HepG2 (cell line): ENCODE results near the gene TRIP6. TPM values are rescaled to one million over a fixed set of nuclear protein-coding genes. Genes with fewer than 3 reads are reported as not detected.

Experiments used
- ERF ChIP-seq: IDR thresholded peaks from 2 replicates; pipeline ENCODE4 v1.6.1; 2018; ENCODE audit warnings: missing biosample characterization, missing genetic modification reagents
- HDAC1 ChIP-seq: sonication (generic); formaldehyde crosslinking; IDR thresholded peaks from 2 replicates; pipeline ENCODE4 v1.5.1; 2020; ENCODE audit warnings: mild to moderate bottlenecking, missing genetic modification reagents
- HNRNPK ChIP-seq: fragments of 200-400 bp; formaldehyde crosslinking; IDR thresholded peaks from 2 replicates; pipeline ENCODE4 v1.6.1; 2018; ENCODE audit warnings: low read length, low read depth, moderate library complexity, mild to moderate bottlenecking; ENCODE audit not compliant: poor library complexity, severe bottlenecking
- MAX ChIP-seq: IDR thresholded peaks from 2 replicates; pipeline ENCODE4 v1.6.1; 2012; ENCODE audit warnings: inconsistent platforms
- MED8 ChIP-seq: sonication (generic); formaldehyde crosslinking; IDR thresholded peaks from 2 replicates; pipeline ENCODE4 v1.8.1; 2023; ENCODE audit warnings: mild to moderate bottlenecking, missing genetic modification reagents; ENCODE audit not compliant: insufficient replicate concordance
- MTERF4 ChIP-seq: sonication (generic); formaldehyde crosslinking; IDR thresholded peaks from 2 replicates; pipeline ENCODE4 v1.8.0; 2023; ENCODE audit warnings: mild to moderate bottlenecking, missing genetic modification reagents
- NFE2L1 ChIP-seq: sonication (generic); formaldehyde crosslinking; IDR thresholded peaks from 2 replicates; pipeline ENCODE4 v1.4.0; 2020; ENCODE audit warnings: missing genetic modification reagents, mild to moderate bottlenecking, borderline replicate concordance
- POGZ ChIP-seq: sonication (generic); formaldehyde crosslinking; IDR thresholded peaks from 2 replicates; pipeline ENCODE4 v1.4.0; 2020; ENCODE audit warnings: mild to moderate bottlenecking, missing genetic modification reagents
- REL ChIP-seq: sonication (generic); formaldehyde crosslinking; conservative IDR thresholded peaks from 2 replicates; pipeline ENCODE4 v1.8.0; 2022; ENCODE audit warnings: mild to moderate bottlenecking, missing genetic modification reagents, moderate library complexity
- SAP130 ChIP-seq: IDR thresholded peaks from 2 replicates; pipeline ENCODE4 v1.6.1; 2016; ENCODE audit warnings: low read depth
- SNAPC4 ChIP-seq: sonication (generic); formaldehyde crosslinking; IDR thresholded peaks from 2 replicates; pipeline ENCODE4 v1.4.0; 2020; ENCODE audit warnings: mild to moderate bottlenecking, missing genetic modification reagents
- TCF12 ChIP-seq, 2 experiments: fragments of 450-650 bp in 1 of 2; sonication (generic) in 1 of 2; formaldehyde crosslinking in 1 of 2; IDR thresholded peaks; 2 replicates each; pipeline versions ENCODE4 v1.6.1 to v1.8.0; 2017 to 2022; ENCODE audit warnings: antibody characterized with exemption in 1 of 2, mild to moderate bottlenecking in 1 of 2, missing genetic modification reagents in 1 of 2, moderate library complexity in 1 of 2
- TIGD3 ChIP-seq: sonication (generic); formaldehyde crosslinking; IDR thresholded peaks from 2 replicates; pipeline ENCODE4 v1.5.1; 2020; ENCODE audit warnings: mild to moderate bottlenecking, missing genetic modification reagents, borderline replicate concordance
- YEATS4 ChIP-seq: sonication (generic); formaldehyde crosslinking; IDR thresholded peaks from 2 replicates; pipeline ENCODE4 v1.4.0; 2020; ENCODE audit warnings: missing genetic modification reagents, borderline replicate concordance
- ZKSCAN5 ChIP-seq: sonication (generic); formaldehyde crosslinking; IDR thresholded peaks from 2 replicates; pipeline ENCODE4 v1.5.1; 2020; ENCODE audit warnings: mild to moderate bottlenecking, missing genetic modification reagents
- ZNF501 ChIP-seq: sonication (generic); formaldehyde crosslinking; IDR thresholded peaks from 2 replicates; pipeline ENCODE4 v1.5.1; 2020; ENCODE audit warnings: mild to moderate bottlenecking, moderate library complexity, missing genetic modification reagents
- ZNF563 ChIP-seq: sonication (generic); formaldehyde crosslinking; IDR thresholded peaks from 2 replicates; pipeline ENCODE4 v1.8.0; 2022; ENCODE audit warnings: mild to moderate bottlenecking, moderate library complexity, missing genetic modification reagents
- ZNF564 ChIP-seq: sonication (generic); formaldehyde crosslinking; IDR thresholded peaks from 2 replicates; pipeline ENCODE4 v1.8.1; 2023; ENCODE audit warnings: mild to moderate bottlenecking, missing genetic modification reagents
- ZNF572 ChIP-seq: sonication (generic); formaldehyde crosslinking; IDR thresholded peaks from 2 replicates; pipeline ENCODE4 v1.5.1; 2020; ENCODE audit warnings: mild to moderate bottlenecking, missing genetic modification reagents
- polyA plus RNA-seq, 8 experiments: library from polyadenylated mRNA; depleted of rRNA in 3 of 8; stranded (reverse) in 7 of 8; unstranded in 1 of 8; fragments of >200 nt; fragmentation: Illumina TruSeq in 4 of 8; extraction: Trizol in 4 of 8; gene quantifications; 2 replicates each; pipeline versions ENCODE4 v1.2.1 to v1.2.3, GENCODE V29; 2011 to 2016; ENCODE audit warnings: low read depth in 4 of 8, missing spikeins in 1 of 8, mixed read lengths in 1 of 8; ENCODE audit not compliant: insufficient read depth in 1 of 8
- total RNA-seq, 5 experiments: library from RNA; depleted of rRNA; stranded (reverse); fragments of >200 nt; fragmentation: Illumina TruSeq; extraction: Trizol; gene quantifications; 2 replicates each; pipeline ENCODE4 v1.2.3, GENCODE V29; 2016; ENCODE audit warnings: low read depth in 1 of 5

The TRIP6 gene
- total and polyA plus RNA-seq, 2 of the 13 experiments (the other 11 are each of a cell fraction or from before 2014, with no cell fraction given) = 0.34 to 0.38 TPM

- TF ChIP-seq SAP130 (peak; percentile 81), YEATS4 (peak; percentile 67), HNRNPK (peak; percentile 62), NFE2L1 (no peak), TIGD3 (CRISPR knock-in tag) (no peak), REL (CRISPR knock-in tag) (no peak), HDAC1 (CRISPR knock-in tag) (peak; percentile 67; the same call in 1 of the 2 replicates), ZNF564 (CRISPR knock-in tag) (no peak; the same call in 1 of the 2 replicates), POGZ (peak; percentile 66; the same call in 1 of the 2 replicates), MTERF4 (CRISPR knock-in tag) (0 out of 2 replicates have a peak, but pooled peaks have one; percentile 38), ZNF572 (CRISPR knock-in tag) (no peak), SNAPC4 (CRISPR knock-in tag) (0 out of 2 replicates have a peak, but pooled peaks have one; percentile 47), ERF (peak; percentile 73; the same call in 1 of the 2 replicates), ZNF501 (CRISPR knock-in tag) (peak; percentile 59; the same call in 1 of the 2 replicates), MED8 (peak; percentile 66), ZKSCAN5 (CRISPR knock-in tag) (peak; percentile 88), ZNF563 (CRISPR knock-in tag) (peak; percentile 32; the same call in 1 of the 2 replicates), TCF12 (IDR thresholded peaks at IDR 0.05) (no peak), TCF12 (CRISPR knock-in tag; IDR thresholded peaks at IDR 0.05) (peak; percentile 75; the same call in 1 of the 2 replicates), MAX (peak; percentile 46)
Observed at GRCh38 chr7:100827330-100828226, 39.6 kb upstream of the TRIP6 start, which contains the start of gene EPHB4 (continued).
